Right lobe of liver (tissue), 4 donors: Measurements from ENCODE around the gene INHBE.

ENCODE experiments used
- POLR2A ChIP-seq: fragments of 450-650 bp; IDR thresholded peaks from one replicate; pipeline ENCODE4 v1.6.1; 2017; ENCODE audit warnings: antibody characterized with exemption, mild to moderate bottlenecking
- TF ChIP-seq, protein P1 (sequence below), 4 donors: fragments of 200-600 bp in 3 of 4; fragments of 450-650 bp in 1 of 4; IDR thresholded peaks; one replicate each; pipeline versions ENCODE4 v1.5.1 to v1.8.0; 2016 to 2022; ENCODE audit warnings: antibody characterized with exemption in 4 of 4, mild to moderate bottlenecking in 2 of 4
- donor health status: DM: no; HTN: no; CAD: no.
- donor health status: DM: no; HTN: no; CAD: no.
- donor health status: DM: no; HTN: yes; CAD: no.

DNA sequence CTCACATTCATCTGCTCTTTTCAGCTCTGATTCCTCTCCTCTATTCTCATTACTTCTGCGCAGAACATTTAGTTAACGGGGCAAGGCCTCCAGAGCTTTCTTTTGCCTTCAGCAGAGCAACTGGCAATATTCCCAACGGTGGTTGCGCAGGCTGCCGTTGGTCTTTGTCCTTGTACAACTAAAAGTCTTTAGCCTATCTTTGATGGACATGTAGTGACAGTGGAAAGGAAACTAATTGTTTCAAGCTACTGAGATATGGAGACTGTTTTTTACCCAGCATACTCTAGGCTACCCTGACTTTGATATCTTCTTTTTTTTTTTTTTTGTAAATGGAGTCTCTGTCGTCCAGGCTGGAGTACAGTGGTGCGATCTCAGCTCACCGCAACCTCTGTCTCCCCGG, 36.9 kb upstream of the INHBE start:
- TF ChIP-seq, protein P1, sequence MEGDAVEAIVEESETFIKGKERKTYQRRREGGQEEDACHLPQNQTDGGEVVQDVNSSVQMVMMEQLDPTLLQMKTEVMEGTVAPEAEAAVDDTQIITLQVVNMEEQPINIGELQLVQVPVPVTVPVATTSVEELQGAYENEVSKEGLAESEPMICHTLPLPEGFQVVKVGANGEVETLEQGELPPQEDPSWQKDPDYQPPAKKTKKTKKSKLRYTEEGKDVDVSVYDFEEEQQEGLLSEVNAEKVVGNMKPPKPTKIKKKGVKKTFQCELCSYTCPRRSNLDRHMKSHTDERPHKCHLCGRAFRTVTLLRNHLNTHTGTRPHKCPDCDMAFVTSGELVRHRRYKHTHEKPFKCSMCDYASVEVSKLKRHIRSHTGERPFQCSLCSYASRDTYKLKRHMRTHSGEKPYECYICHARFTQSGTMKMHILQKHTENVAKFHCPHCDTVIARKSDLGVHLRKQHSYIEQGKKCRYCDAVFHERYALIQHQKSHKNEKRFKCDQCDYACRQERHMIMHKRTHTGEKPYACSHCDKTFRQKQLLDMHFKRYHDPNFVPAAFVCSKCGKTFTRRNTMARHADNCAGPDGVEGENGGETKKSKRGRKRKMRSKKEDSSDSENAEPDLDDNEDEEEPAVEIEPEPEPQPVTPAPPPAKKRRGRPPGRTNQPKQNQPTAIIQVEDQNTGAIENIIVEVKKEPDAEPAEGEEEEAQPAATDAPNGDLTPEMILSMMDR (IDR thresholded peaks at IDR 0.05) = no peak
- no peak for TF ChIP-seq POLR2A
